ENCODE data around the gene ZNF777.

- TF ChIP-seq, protein P1, sequence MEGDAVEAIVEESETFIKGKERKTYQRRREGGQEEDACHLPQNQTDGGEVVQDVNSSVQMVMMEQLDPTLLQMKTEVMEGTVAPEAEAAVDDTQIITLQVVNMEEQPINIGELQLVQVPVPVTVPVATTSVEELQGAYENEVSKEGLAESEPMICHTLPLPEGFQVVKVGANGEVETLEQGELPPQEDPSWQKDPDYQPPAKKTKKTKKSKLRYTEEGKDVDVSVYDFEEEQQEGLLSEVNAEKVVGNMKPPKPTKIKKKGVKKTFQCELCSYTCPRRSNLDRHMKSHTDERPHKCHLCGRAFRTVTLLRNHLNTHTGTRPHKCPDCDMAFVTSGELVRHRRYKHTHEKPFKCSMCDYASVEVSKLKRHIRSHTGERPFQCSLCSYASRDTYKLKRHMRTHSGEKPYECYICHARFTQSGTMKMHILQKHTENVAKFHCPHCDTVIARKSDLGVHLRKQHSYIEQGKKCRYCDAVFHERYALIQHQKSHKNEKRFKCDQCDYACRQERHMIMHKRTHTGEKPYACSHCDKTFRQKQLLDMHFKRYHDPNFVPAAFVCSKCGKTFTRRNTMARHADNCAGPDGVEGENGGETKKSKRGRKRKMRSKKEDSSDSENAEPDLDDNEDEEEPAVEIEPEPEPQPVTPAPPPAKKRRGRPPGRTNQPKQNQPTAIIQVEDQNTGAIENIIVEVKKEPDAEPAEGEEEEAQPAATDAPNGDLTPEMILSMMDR (IDR thresholded peaks at IDR 0.05), result peak; percentile 36 to 97 (median 76)
- peak in 1 of 2 donors; percentile 38 for TF ChIP-seq POLR2A (IDR thresholded peaks at IDR 0.05)
These were observed 38.5 kb downstream of the ZNF777 start for GRCh38 chr7:149422162-149422913.
